SK-N-SH treated with all-trans-retinoic acid at 6 μM for 48 hours (cell line): Measurements from ENCODE around the gene CNPPD1.

Experiments
- ATAC-seq: fragments of 200-7000 bp; cut with Tn5 transposase; 3 replicates; pipeline ENCODE4 v1.9.1; 2020; ENCODE audit warnings: mild to moderate bottlenecking, moderate library complexity
- BACH2 ChIP-seq: fragments of 250-450 bp; sonication (Bioruptor Pico); IDR thresholded peaks from 2 replicates; pipeline ENCODE4 v1.9.0; 2021; ENCODE audit warnings: mild to moderate bottlenecking, borderline replicate concordance
- CREB5 ChIP-seq: fragments of 250-450 bp; sonication (Bioruptor Pico); IDR thresholded peaks from 2 replicates; pipeline ENCODE4 v1.5.1; 2020; ENCODE audit warnings: low read depth, mild to moderate bottlenecking, moderate library complexity
- CSDC2 ChIP-seq: fragments of 250-450 bp; sonication (Bioruptor Pico); IDR thresholded peaks from 2 replicates; pipeline ENCODE4 v1.5.0; 2020; ENCODE audit warnings: mild to moderate bottlenecking, moderate library complexity
- CSRNP3 ChIP-seq: fragments of 250-450 bp; sonication (Bioruptor Pico); IDR thresholded peaks from 2 replicates; pipeline ENCODE4 v1.5.1; 2021; ENCODE audit warnings: mild to moderate bottlenecking, moderate library complexity
- ESRRG ChIP-seq: fragments of 250-450 bp; sonication (Bioruptor Pico); IDR thresholded peaks from 2 replicates; pipeline ENCODE4 v1.6.1; 2021; ENCODE audit warnings: mild to moderate bottlenecking
- GLIS3 ChIP-seq: fragments of 250-450 bp; sonication (Bioruptor Pico); IDR thresholded peaks from 2 replicates; pipeline ENCODE4 v1.5.0; 2020; ENCODE audit warnings: mild to moderate bottlenecking, moderate library complexity
- ISL1 ChIP-seq: fragments of 250-450 bp; sonication (Bioruptor Pico); IDR thresholded peaks from 2 replicates; pipeline ENCODE4 v2.1.2; 2022; ENCODE audit warnings: mild to moderate bottlenecking, moderate library complexity
- OSR1 ChIP-seq: fragments of 250-450 bp; sonication (Bioruptor Pico); IDR thresholded peaks from 2 replicates; pipeline ENCODE4 v1.8.0; 2022; ENCODE audit warnings: moderate library complexity, mild to moderate bottlenecking, inconsistent platforms
- PATZ1 ChIP-seq: fragments of 250-450 bp; sonication (Bioruptor Pico); IDR thresholded peaks from 2 replicates; pipeline ENCODE4 v1.8.0; 2020; ENCODE audit warnings: mild to moderate bottlenecking, moderate library complexity, borderline replicate concordance
- RARB ChIP-seq: fragments of 250-450 bp; sonication (Bioruptor Pico); IDR thresholded peaks from 2 replicates; pipeline ENCODE4 v1.8.0; 2021; ENCODE audit warnings: mild to moderate bottlenecking, moderate library complexity
- TCF4 ChIP-seq: fragments of 250-450 bp; sonication (Bioruptor Pico); IDR thresholded peaks from 2 replicates; pipeline ENCODE4 v1.8.0; 2021; ENCODE audit warnings: mild to moderate bottlenecking, moderate library complexity, borderline replicate concordance
- TSHZ2 ChIP-seq: fragments of 250-450 bp; sonication (Bioruptor Pico); IDR thresholded peaks from 2 replicates; pipeline ENCODE4 v1.5.0; 2020; ENCODE audit warnings: mild to moderate bottlenecking, moderate library complexity
- ZC3H10 ChIP-seq: fragments of 250-450 bp; sonication (Bioruptor Pico); IDR thresholded peaks from 2 replicates; pipeline ENCODE4 v1.5.1; 2021; ENCODE audit warnings: mild to moderate bottlenecking, moderate library complexity
- ZFP30 ChIP-seq: fragments of 450-650 bp; formaldehyde crosslinking; IDR thresholded peaks from 2 replicates; pipeline ENCODE4 v1.5.0; 2022; ENCODE audit warnings: mild to moderate bottlenecking, moderate library complexity
- ZNF565 ChIP-seq: fragments of 450-650 bp; formaldehyde crosslinking; conservative IDR thresholded peaks from 2 replicates; pipeline ENCODE4 v1.5.0; 2020; ENCODE audit warnings: low read depth, mild to moderate bottlenecking, moderate library complexity
- ZNF70 ChIP-seq: fragments of 450-650 bp; formaldehyde crosslinking; IDR thresholded peaks from 2 replicates; pipeline ENCODE4 v1.5.0; 2020; ENCODE audit warnings: mild to moderate bottlenecking, moderate library complexity
- ZNF8 ChIP-seq: fragments of 450-650 bp; formaldehyde crosslinking; IDR thresholded peaks from 2 replicates; pipeline ENCODE4 v1.5.0; 2020; ENCODE audit warnings: mild to moderate bottlenecking, moderate library complexity
- TF ChIP-seq, protein P1 (sequence below): fragments of 250-450 bp; sonication (Bioruptor Pico); IDR thresholded peaks from 2 replicates; pipeline ENCODE4 v1.8.0; 2021; ENCODE audit warnings: low read depth, mild to moderate bottlenecking, moderate library complexity, borderline replicate concordance

Gene CNPPD1

DNA sequence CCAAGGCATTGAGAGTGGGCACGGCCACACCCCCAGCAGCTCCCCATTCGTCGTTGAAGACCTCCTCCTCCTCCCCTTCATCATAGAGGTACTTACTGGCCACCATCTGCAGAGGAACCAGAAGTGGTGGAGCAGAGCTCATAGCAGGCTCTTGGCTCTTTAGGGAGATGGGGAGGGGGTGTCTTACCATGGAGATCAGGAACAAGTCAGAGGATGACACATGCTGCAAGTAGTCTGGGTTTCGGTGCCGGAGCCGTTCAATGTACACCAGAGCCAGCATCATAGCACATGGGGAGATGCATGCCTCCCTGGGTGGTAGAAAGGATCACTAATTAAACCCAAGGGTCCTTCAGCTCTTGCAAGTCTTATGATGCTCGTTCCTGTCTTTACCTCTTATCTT, 1.9 kb downstream of the CNPPD1 start:
- TF ChIP-seq ESRRG (CRISPR knock-in tag) (no peak), PATZ1 (CRISPR knock-in tag) (no peak), ZNF8 (CRISPR knock-in tag) (no peak), TSHZ2 (CRISPR knock-in tag) (no peak), ZNF565 (CRISPR knock-in tag) (no peak), CREB5 (CRISPR knock-in tag) (no peak), CSDC2 (CRISPR knock-in tag) (no peak), OSR1 (CRISPR knock-in tag) (no peak), CSRNP3 (CRISPR knock-in tag) (no peak), GLIS3 (CRISPR knock-in tag) (no peak), ZC3H10 (CRISPR knock-in tag) (no peak), ISL1 (CRISPR knock-in tag) (no peak), ZNF70 (CRISPR knock-in tag) (no peak)
- TF ChIP-seq, protein P1, sequence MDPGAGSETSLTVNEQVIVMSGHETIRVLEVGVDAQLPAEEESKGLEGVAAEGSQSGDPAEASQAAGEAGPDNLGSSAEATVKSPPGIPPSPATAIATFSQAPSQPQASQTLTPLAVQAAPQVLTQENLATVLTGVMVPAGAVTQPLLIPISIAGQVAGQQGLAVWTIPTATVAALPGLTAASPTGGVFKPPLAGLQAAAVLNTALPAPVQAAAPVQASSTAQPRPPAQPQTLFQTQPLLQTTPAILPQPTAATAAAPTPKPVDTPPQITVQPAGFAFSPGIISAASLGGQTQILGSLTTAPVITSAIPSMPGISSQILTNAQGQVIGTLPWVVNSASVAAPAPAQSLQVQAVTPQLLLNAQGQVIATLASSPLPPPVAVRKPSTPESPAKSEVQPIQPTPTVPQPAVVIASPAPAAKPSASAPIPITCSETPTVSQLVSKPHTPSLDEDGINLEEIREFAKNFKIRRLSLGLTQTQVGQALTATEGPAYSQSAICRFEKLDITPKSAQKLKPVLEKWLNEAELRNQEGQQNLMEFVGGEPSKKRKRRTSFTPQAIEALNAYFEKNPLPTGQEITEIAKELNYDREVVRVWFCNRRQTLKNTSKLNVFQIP (CRISPR knock-in tag) = no peak

GRCh38 chr2:219174146-219174545, 2.6 kb downstream of the CNPPD1 start:
- TF ChIP-seq TCF4 (CRISPR knock-in tag) (no peak), CREB5 (CRISPR knock-in tag) (no peak), ZNF565 (CRISPR knock-in tag) (no peak)
- no peak for ATAC-seq

More for the DNA sequence above, 1.9 kb downstream of the CNPPD1 start:
- ATAC-seq = no peak

GRCh38 chr2:219173176-219173575, 3.5 kb downstream of the CNPPD1 start:
- ATAC-seq = no peak
- no peak for TF ChIP-seq TSHZ2 (CRISPR knock-in tag)
- TF ChIP-seq CREB5 (CRISPR knock-in tag) = no peak
- TF ChIP-seq ZNF8 (CRISPR knock-in tag) = no peak
- TF ChIP-seq, protein P1 (CRISPR knock-in tag) = no peak
- no peak for TF ChIP-seq BACH2
- TF ChIP-seq ZNF565 (CRISPR knock-in tag) = no peak
- no peak for TF ChIP-seq ZFP30
- TF ChIP-seq RARB (CRISPR knock-in tag) = no peak
- TF ChIP-seq ZC3H10 (CRISPR knock-in tag) = no peak
- TF ChIP-seq OSR1 (CRISPR knock-in tag) = no peak
